Measurements from ENCODE around the gene PPP1R1C.

The PPP1R1C gene

GRCh38 chr2:181970160-181970794 is 15.4 kb upstream of the PPP1R1C start:
- H3K36me3 ChIP-seq (ENCODE audit: control insufficient read depth, insufficient read depth, low read length) = no peaks in the 10 kb centered on the region
- no peak for DNase-seq
- H3K27ac ChIP-seq (ENCODE audit: insufficient read depth, low read length, poor library complexity, severe bottlenecking) = no peak overlapping the region

DNA sequence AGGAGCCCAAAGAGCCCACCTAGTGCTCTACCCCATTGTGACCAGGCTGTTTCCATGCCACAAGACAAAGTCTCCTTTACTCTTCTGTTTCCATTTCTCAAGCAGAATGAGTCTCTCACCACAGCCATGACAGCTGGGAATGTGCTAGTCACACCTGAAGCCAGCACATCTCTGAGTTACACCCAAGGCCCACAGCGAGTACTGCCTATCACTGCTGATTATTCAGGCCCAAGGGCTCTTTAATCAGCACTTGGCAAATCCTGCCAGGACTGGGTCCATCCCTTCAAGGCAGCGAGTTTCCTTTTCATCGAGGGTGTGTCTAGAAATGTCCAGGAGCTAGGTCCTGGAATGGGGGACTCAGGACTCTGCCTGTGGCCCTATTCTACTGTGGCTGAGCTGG is 14.6 kb upstream of the PPP1R1C start:
- Histone ChIP-seq H3K27ac (ENCODE audit: insufficient read depth, low read length, poor library complexity, severe bottlenecking) (no peak overlapping the region), H3K4me3 (ENCODE audit: insufficient read depth, low read depth, low read length, poor library complexity, severe bottlenecking) (no peak overlapping the region), H3K9me3 (ENCODE audit: control insufficient read depth, low read length) (no peaks in the 10 kb centered on the region), H3K36me3 (ENCODE audit: control insufficient read depth, insufficient read depth, low read length) (no peaks in the 10 kb centered on the region), H3K4me1 (ENCODE audit: control insufficient read depth, insufficient read depth, low read length, poor library complexity, severe bottlenecking) (no peaks in the 10 kb centered on the region), H3K27me3 (replicated peaks; ENCODE audit: control insufficient read depth, insufficient read depth, low read length, poor library complexity, severe bottlenecking) (no peaks in the 10 kb centered on the region)
- no peak for DNase-seq

More at GRCh38 chr2:181970160-181970794, 15.4 kb upstream of the PPP1R1C start:
- H3K4me1 ChIP-seq (ENCODE audit: control insufficient read depth, insufficient read depth, low read length, poor library complexity, severe bottlenecking) = no peaks in the 10 kb centered on the region
- H3K9me3 ChIP-seq (ENCODE audit: control insufficient read depth, low read length) = no peaks in the 10 kb centered on the region
- H3K4me3 ChIP-seq (ENCODE audit: insufficient read depth, low read depth, low read length, poor library complexity, severe bottlenecking) = no peak overlapping the region
- H3K27me3 ChIP-seq (replicated peaks; ENCODE audit: control insufficient read depth, insufficient read depth, low read length, poor library complexity, severe bottlenecking) = no peaks in the 10 kb centered on the region

- H3K27ac ChIP-seq (ENCODE audit: insufficient read depth, low read length, poor library complexity, severe bottlenecking) = no peak overlapping the region
These were observed 13.1 kb upstream of the PPP1R1C start for GRCh38 chr2:181972431-181973170.

DNA sequence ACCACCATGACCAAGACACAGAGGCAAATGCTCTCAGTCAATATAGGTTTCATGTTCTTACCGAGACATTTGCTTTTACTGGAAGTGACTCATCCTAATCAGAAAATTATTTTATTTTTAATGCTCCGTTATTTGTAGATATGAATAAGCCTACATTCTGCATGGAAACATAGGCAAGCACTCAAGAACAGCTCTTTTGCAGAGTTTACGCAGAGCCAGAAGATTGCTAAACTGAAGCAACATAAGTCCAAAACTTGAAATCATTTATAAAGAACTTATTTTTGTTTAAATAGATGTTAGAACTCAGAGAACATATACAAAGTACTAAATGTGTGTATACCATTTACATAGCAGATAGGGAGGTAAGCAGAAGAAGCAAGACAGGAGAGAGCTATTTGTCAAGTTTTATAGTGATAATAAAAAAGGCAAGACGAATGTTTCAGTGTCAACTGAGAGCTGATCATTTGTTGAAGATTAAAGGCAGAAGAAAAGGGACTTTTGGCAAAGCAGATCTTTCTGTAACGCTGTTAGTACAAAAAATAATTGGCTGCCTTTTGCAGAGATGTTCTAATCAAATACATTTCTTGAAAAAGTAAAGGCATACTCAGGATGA is 12.4 kb upstream of the PPP1R1C start:
- Histone ChIP-seq H3K4me1 (ENCODE audit: control insufficient read depth, insufficient read depth, low read length, poor library complexity, severe bottlenecking) (no peaks in the 10 kb centered on the region), H3K4me3 (ENCODE audit: insufficient read depth, low read depth, low read length, poor library complexity, severe bottlenecking) (no peak overlapping the region), H3K27me3 (replicated peaks; ENCODE audit: control insufficient read depth, insufficient read depth, low read length, poor library complexity, severe bottlenecking) (no peaks in the 10 kb centered on the region), H3K9me3 (ENCODE audit: control insufficient read depth, low read length) (no peaks in the 10 kb centered on the region), H3K36me3 (ENCODE audit: control insufficient read depth, insufficient read depth, low read length) (no peaks in the 10 kb centered on the region), H3K27ac (ENCODE audit: insufficient read depth, low read length, poor library complexity, severe bottlenecking) (no peak overlapping the region)
- no peak for DNase-seq

More at GRCh38 chr2:181972431-181973170, 13.1 kb upstream of the PPP1R1C start:
- DNase-seq = no peak
- H3K4me1 ChIP-seq (ENCODE audit: control insufficient read depth, insufficient read depth, low read length, poor library complexity, severe bottlenecking) = no peaks in the 10 kb centered on the region
- H3K27me3 ChIP-seq (replicated peaks; ENCODE audit: control insufficient read depth, insufficient read depth, low read length, poor library complexity, severe bottlenecking) = no peaks in the 10 kb centered on the region
- H3K4me3 ChIP-seq (ENCODE audit: insufficient read depth, low read depth, low read length, poor library complexity, severe bottlenecking) = no peak overlapping the region
- H3K9me3 ChIP-seq (ENCODE audit: control insufficient read depth, low read length) = no peaks in the 10 kb centered on the region
- no peaks in the 10 kb centered on the region for H3K36me3 ChIP-seq (ENCODE audit: control insufficient read depth, insufficient read depth, low read length)

- no peak overlapping the region for H3K4me3 ChIP-seq (ENCODE audit: insufficient read depth, low read depth, low read length, poor library complexity, severe bottlenecking)
- H3K27me3 ChIP-seq (replicated peaks; ENCODE audit: control insufficient read depth, insufficient read depth, low read length, poor library complexity, severe bottlenecking) = no peaks in the 10 kb centered on the region
- H3K36me3 ChIP-seq (ENCODE audit: control insufficient read depth, insufficient read depth, low read length) = no peaks in the 10 kb centered on the region
- H3K27ac ChIP-seq (ENCODE audit: insufficient read depth, low read length, poor library complexity, severe bottlenecking) = no peak overlapping the region
- H3K4me1 ChIP-seq (ENCODE audit: control insufficient read depth, insufficient read depth, low read length, poor library complexity, severe bottlenecking) = no peaks in the 10 kb centered on the region
- no peaks in the 10 kb centered on the region for H3K9me3 ChIP-seq (ENCODE audit: control insufficient read depth, low read length)
- no peak for DNase-seq
These were observed 7.8 kb upstream of the PPP1R1C start for GRCh38 chr2:181977661-181978350.

GRCh38 chr2:181978351-181979150 is 7.1 kb upstream of the PPP1R1C start:
- Histone ChIP-seq H3K4me3 (ENCODE audit: insufficient read depth, low read depth, low read length, poor library complexity, severe bottlenecking) (no peak overlapping the region), H3K9me3 (ENCODE audit: control insufficient read depth, low read length) (no peaks in the 10 kb centered on the region), H3K27ac (ENCODE audit: insufficient read depth, low read length, poor library complexity, severe bottlenecking) (no peak overlapping the region), H3K27me3 (replicated peaks; ENCODE audit: control insufficient read depth, insufficient read depth, low read length, poor library complexity, severe bottlenecking) (no peaks in the 10 kb centered on the region), H3K4me1 (ENCODE audit: control insufficient read depth, insufficient read depth, low read length, poor library complexity, severe bottlenecking) (no peaks in the 10 kb centered on the region), H3K36me3 (ENCODE audit: control insufficient read depth, insufficient read depth, low read length) (no peaks in the 10 kb centered on the region)
- DNase-seq = no peak

DNA sequence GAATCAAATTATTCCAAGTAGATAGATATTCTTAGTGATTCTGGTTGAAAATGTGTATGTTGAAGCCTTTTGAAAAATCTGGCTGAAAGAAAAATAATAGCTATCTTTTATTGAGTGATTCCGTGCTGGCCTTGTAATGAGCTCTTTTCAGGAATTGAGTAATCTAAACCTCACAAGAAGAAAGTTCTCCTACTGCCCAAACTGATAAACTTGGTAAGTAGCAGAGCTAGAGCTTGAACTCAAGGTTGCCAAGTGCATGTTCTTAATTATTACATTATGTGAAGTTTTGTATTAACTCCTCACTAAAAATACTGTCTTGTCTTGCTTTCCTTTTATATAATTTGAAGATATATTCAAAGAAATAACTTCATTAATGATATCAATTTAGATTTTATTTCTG is 1.6 kb upstream of the PPP1R1C start:
- no peak overlapping the region for H3K27ac ChIP-seq (ENCODE audit: insufficient read depth, low read length, poor library complexity, severe bottlenecking)
- DNase-seq = no peak
- no peaks in the 10 kb centered on the region for H3K36me3 ChIP-seq (ENCODE audit: control insufficient read depth, insufficient read depth, low read length)
- H3K9me3 ChIP-seq (ENCODE audit: control insufficient read depth, low read length) = no peaks in the 10 kb centered on the region
- H3K4me1 ChIP-seq (ENCODE audit: control insufficient read depth, insufficient read depth, low read length, poor library complexity, severe bottlenecking) = no peaks in the 10 kb centered on the region
- H3K27me3 ChIP-seq (replicated peaks; ENCODE audit: control insufficient read depth, insufficient read depth, low read length, poor library complexity, severe bottlenecking) = no peaks in the 10 kb centered on the region
- H3K4me3 ChIP-seq (ENCODE audit: insufficient read depth, low read depth, low read length, poor library complexity, severe bottlenecking) = no peak overlapping the region

DNA sequence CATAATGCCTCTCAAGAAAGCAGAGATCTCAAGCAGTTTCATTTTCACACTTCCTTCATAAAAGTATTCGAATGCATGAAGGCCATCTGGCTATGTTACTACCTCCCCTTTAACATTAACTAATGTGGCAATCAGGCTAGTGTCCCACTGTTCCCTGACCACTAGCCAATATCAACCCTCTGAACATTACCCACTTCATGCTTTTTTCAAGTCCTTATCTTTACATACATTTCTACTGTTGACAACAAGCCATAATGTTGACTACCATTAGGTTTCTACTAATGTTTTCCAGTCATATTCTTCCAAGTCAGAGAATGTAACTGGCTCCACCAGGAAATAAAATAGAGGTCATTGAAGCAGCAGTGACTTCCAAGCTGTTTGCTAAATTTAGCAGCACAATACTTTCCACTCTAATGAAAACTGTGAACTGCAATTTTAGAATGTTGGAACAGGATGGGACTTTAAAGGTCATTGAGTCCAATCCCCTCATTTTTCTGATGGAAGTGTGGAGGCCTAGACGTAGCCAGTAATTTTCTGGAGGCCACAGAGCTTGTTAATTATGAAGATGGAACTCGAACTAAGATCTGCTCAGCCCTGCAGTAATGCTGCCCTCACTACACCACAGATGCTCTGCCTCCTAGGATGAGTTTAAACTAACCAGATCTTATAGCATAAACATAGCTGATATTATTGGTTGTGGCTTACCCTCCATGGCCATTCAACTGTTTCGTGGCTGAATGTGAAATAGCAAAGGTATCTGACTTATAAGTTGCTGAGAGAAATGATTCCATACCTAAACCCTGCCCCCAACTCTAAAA is 630 bp upstream of the PPP1R1C start:
- no peak for DNase-seq
- Histone ChIP-seq H3K27ac (ENCODE audit: insufficient read depth, low read length, poor library complexity, severe bottlenecking) (no peak overlapping the region), H3K36me3 (ENCODE audit: control insufficient read depth, insufficient read depth, low read length) (no peaks in the 10 kb centered on the region), H3K4me3 (ENCODE audit: insufficient read depth, low read depth, low read length, poor library complexity, severe bottlenecking) (no peak overlapping the region), H3K9me3 (ENCODE audit: control insufficient read depth, low read length) (no peaks in the 10 kb centered on the region), H3K4me1 (ENCODE audit: control insufficient read depth, insufficient read depth, low read length, poor library complexity, severe bottlenecking) (no peaks in the 10 kb centered on the region), H3K27me3 (replicated peaks; ENCODE audit: control insufficient read depth, insufficient read depth, low read length, poor library complexity, severe bottlenecking) (no peaks in the 10 kb centered on the region)

Data from effector memory CD4-positive, alpha-beta T cell (primary cell).